PC-3 (cell line): ENCODE data around the gene HOXC10. TPM values are rescaled to one million over a fixed set of nuclear protein-coding genes. Genes with fewer than 3 reads are reported as not detected.

Experiments used
- ATAC-seq: fragments of 200-7000 bp; cut with Tn5 transposase; 2 replicates; pipeline ENCODE4 v1.9.1; 2020; ENCODE audit warnings: mild to moderate bottlenecking, moderate library complexity
- BruUV-seq: library from RNA; stranded (reverse); fragments of 400-500 nt; replicated peaks from 2 replicates; lab custom pipeline; 2021; lab: Mats Ljungman, UMichigan
- CTCF ChIA-PET: fragments of 300-600 bp; sonication (Branson Sonifier 250); formaldehyde crosslinking; loops from one replicate; lab custom pipeline; 2022; ENCODE audit warnings: antibody characterized with exemption; lab: Charles Lee
- POLR2A ChIA-PET: fragments of 300-600 bp; sonication (Branson Sonifier 250); formaldehyde crosslinking; loops from one replicate; lab custom pipeline; 2022; ENCODE audit warnings: antibody characterized with exemption; ENCODE audit not compliant: unreplicated experiment; lab: Charles Lee
- DNase-seq: peaks from one replicate; pipeline ENCODE4 v3.0.0-alpha.2; 2015
- H2AFZ ChIP-seq: fragments of 300-600 bp; sonication (generic); 2 replicates; pipeline ENCODE4 v1.6.0; 2016; ENCODE audit warnings: antibody characterized with exemption, low read length
- H3F3A ChIP-seq: fragments of 300-600 bp; sonication (generic); one replicate; pipeline ENCODE4 v1.6.0; 2017; ENCODE audit warnings: antibody characterized with exemption, low read length, control low read depth, mild to moderate bottlenecking; ENCODE audit not compliant: unreplicated experiment
- H3K27ac ChIP-seq: fragments of 300-600 bp; sonication (generic); 2 replicates; pipeline ENCODE4 v1.5.1; 2016; ENCODE audit warnings: mild to moderate bottlenecking, low read length
- H3K27me3 ChIP-seq: fragments of 300-600 bp; sonication (generic); 2 replicates; pipeline ENCODE4 v1.6.1; 2016; ENCODE audit warnings: low read length, mixed read lengths
- H3K36me3 ChIP-seq: fragments of 300-600 bp; sonication (generic); 2 replicates; pipeline ENCODE4 v1.6.1; 2016; ENCODE audit warnings: low read depth, mixed run types, low read length, mixed read lengths
- H3K4me1 ChIP-seq: fragments of 300-600 bp; sonication (generic); 2 replicates; pipeline ENCODE4 v1.5.1; 2016; ENCODE audit warnings: low read length; ENCODE audit not compliant: insufficient read depth
- H3K4me2 ChIP-seq: fragments of 300-600 bp; sonication (generic); 2 replicates; pipeline ENCODE4 v1.6.0; 2016; ENCODE audit warnings: low read length
- H3K4me3 ChIP-seq: fragments of 300-600 bp; sonication (generic); 2 replicates; pipeline ENCODE4 v1.5.1; 2016; ENCODE audit warnings: mild to moderate bottlenecking, low read length, mixed read lengths
- H3K79me2 ChIP-seq: fragments of 300-600 bp; sonication (generic); 2 replicates; pipeline ENCODE4 v1.6.1; 2017; ENCODE audit warnings: low read length, mixed read lengths
- H3K9ac ChIP-seq: fragments of 300-600 bp; sonication (generic); 2 replicates; pipeline ENCODE4 v1.6.0; 2016; ENCODE audit warnings: mild to moderate bottlenecking, low read length
- H3K9me2 ChIP-seq: fragments of 300-600 bp; sonication (generic); replicated peaks from 2 replicates; pipeline ENCODE4 v1.6.1; 2016; ENCODE audit warnings: mixed run types, low read length, mixed read lengths
- H3K9me3 ChIP-seq: fragments of 300-600 bp; sonication (generic); 2 replicates; pipeline ENCODE4 v1.6.1; 2016; ENCODE audit warnings: low read length, mixed read lengths
- H4K20me1 ChIP-seq: fragments of 300-600 bp; sonication (generic); 2 replicates; pipeline ENCODE4 v1.6.1; 2016; ENCODE audit warnings: low read length, mixed read lengths
- CTCF ChIP-seq: fragments of 300-600 bp; sonication (generic); conservative IDR thresholded peaks from 2 replicates; pipeline ENCODE4 v1.5.1; 2017; ENCODE audit warnings: antibody characterized with exemption, low read depth, mild to moderate bottlenecking, low read length
- EZH2 ChIP-seq: fragments of 300-600 bp; sonication (generic); IDR thresholded peaks from one replicate; pipeline ENCODE4 v1.6.1; 2017; ENCODE audit warnings: antibody characterized with exemption, mild to moderate bottlenecking, low read length; ENCODE audit not compliant: unreplicated experiment
- EZH2phosphoT487 ChIP-seq: fragments of 300-600 bp; sonication (generic); IDR thresholded peaks from 2 replicates; pipeline ENCODE4 v1.6.1; 2018; ENCODE audit warnings: mild to moderate bottlenecking, antibody characterized with exemption, low read length, borderline replicate concordance
- intact Hi-C: fragments of 100-400 bp; cut with micrococcal nuclease; formaldehyde crosslinking; loops from 2 replicates; pipeline ENCODE4 v1.9.0; 2023
- total RNA-seq: library from RNA; depleted of rRNA; stranded (reverse); fragments of >200 nt; gene quantifications from 2 replicates; pipeline ENCODE4 v1.2.3, GENCODE V29; 2014

The HOXC10 gene
- total RNA-seq, 1 experiment from 2014 or later = 0.69 TPM

DNA sequence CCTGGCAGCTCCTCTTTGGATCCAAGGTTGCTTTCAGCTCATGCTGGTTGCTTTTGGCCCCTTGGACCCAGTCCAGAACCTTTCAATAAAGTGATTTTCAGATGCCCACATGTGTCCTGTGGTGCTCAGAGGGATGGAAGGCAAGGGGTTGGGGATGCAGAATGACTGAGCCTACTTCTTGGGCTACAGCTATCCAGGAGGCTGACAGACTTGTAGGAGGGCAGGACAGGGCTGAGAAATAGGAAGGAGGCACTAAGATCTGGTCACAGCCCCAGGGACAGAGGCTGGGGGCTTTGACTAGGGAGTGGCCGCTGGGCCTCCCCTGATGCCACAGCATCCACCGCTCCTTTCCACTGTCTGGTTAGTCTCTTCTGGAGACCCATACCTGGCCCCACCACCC lies 13.3 kb upstream of the HOXC10 start:
- Histone ChIP-seq H3F3A (no peaks in the 10 kb centered on the region), H3K4me3 (no peak overlapping the region), H3K4me1 (peaks cover 13% of the 10 kb centered on the region), H3K9me2 (no peaks in the 10 kb centered on the region), H3K4me2 (peak overlapping the region; percentile 95; the same call in 1 of the 2 replicates), H3K9me3 (no peaks in the 10 kb centered on the region), H3K27me3 (no peaks in the 10 kb centered on the region), H3K27ac (no peak overlapping the region), H3K79me2 (no peaks in the 10 kb centered on the region), H4K20me1 (no peaks in the 10 kb centered on the region), H2AFZ (no peak overlapping the region), H3K36me3 (no peaks in the 10 kb centered on the region), H3K9ac (no peak overlapping the region)
- DNase-seq = no peak
- ATAC-seq = no peak
- CTCF ChIA-PET = no interaction called here
- BruUV-seq = no TSS peak
- TF ChIP-seq EZH2 = no peak
- TF ChIP-seq CTCF = no peak
- TF ChIP-seq EZH2phosphoT487 = no peak
- POLR2A ChIA-PET = no interaction called here
- intact Hi-C loops = no loop called here

DNA sequence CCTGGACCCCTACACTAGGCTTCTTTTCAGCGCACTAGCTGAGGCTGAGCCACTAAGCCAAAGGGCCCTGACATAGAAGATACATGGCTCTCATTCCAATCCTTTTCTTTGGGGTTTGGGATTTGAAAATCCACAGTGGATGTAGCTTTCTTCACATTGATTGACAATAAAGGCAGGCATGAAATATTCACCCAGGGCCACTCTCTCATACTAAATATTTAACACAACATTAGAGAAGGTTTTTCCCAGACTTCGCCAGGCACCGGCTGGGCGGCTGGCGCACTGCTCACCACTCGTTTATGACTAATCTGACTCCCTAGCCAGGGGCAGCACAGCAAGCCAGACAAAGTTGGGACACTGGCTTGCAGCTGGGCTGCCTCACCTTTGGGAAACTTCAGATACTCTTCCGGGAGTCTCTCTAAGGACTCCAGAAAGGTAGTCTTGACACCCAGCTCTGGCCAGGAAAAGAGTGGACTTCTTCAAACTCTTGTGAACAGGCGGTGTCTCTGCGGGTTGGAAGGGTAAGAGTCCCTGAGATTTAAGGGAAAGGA lies 12.7 kb upstream of the HOXC10 start:
- Histone ChIP-seq H3K27ac (no peak overlapping the region), H3F3A (no peaks in the 10 kb centered on the region), H3K9ac (no peak overlapping the region), H3K27me3 (no peaks in the 10 kb centered on the region), H2AFZ (peak overlapping the region; percentile 41; the same call in 1 of the 2 replicates), H3K36me3 (no peaks in the 10 kb centered on the region), H3K9me2 (no peaks in the 10 kb centered on the region), H3K4me3 (0 out of 2 replicates have a peak overlapping the region, but pooled peaks have one; percentile 1), H3K79me2 (no peaks in the 10 kb centered on the region), H4K20me1 (no peaks in the 10 kb centered on the region), H3K9me3 (no peaks in the 10 kb centered on the region), H3K4me2 (peak overlapping the region; percentile 95), H3K4me1 (peaks cover 15% of the 10 kb centered on the region)
- BruUV-seq = no TSS peak
- DNase-seq (peak; percentile 80), ATAC-seq (peak; percentile 84)
- TF ChIP-seq EZH2phosphoT487 (no peak), EZH2 (no peak), CTCF (no peak)
- ChIA-PET CTCF (no interaction called here), POLR2A (no interaction called here)
- intact Hi-C loops = no loop called here

- CTCF ChIA-PET = no interaction called here
- Histone ChIP-seq H3K27me3 (no peaks in the 10 kb centered on the region), H3K9me2 (no peaks in the 10 kb centered on the region), H3K9ac (peak within 1 kb of the TSS; percentile 77), H3K27ac (no peak within 1 kb of the TSS), H3K4me1 (peaks cover 20% of the 10 kb centered on the region), H2AFZ (peak within 1 kb of the TSS; percentile 89), H3F3A (no peaks in the 10 kb centered on the region), H3K4me3 (peak within 1 kb of the TSS; percentile 75), H3K79me2 (no peaks in the 10 kb centered on the region), H3K36me3 (no peaks in the 10 kb centered on the region), H3K9me3 (no peaks in the 10 kb centered on the region), H3K4me2 (peak within 1 kb of the TSS; percentile 95), H4K20me1 (no peaks in the 10 kb centered on the region)
- intact Hi-C loops = no loop called here
- no peak for ATAC-seq
- TF ChIP-seq EZH2 = no peak
- TF ChIP-seq EZH2phosphoT487 = no peak
- no peak for TF ChIP-seq CTCF
- POLR2A ChIA-PET = no interaction called here
- BruUV-seq = no TSS peak
- no peak for DNase-seq
Observed at GRCh38 chr12:53972722-53973235, 12.2 kb upstream of the HOXC10 start, which contains the start of gene HOXC11. Gene HOXC11 (plus strand): TSS chr12:53973126. CDS start chr12:53973242, 116 bp downstream.
